Ectodermal cell (in vitro differentiated cells): Measurements from ENCODE around the gene TMEM86B.

Experiments
- H3K27ac ChIP-seq: 2 replicates; pipeline ENCODE4 v1.7.0; 2013; ENCODE audit warnings: mild to moderate bottlenecking, low read depth, low read length; ENCODE audit not compliant: insufficient read depth, poor library complexity, severe bottlenecking
- H3K27me3 ChIP-seq: 2 replicates; pipeline ENCODE4 v1.7.0; 2013; ENCODE audit warnings: mild to moderate bottlenecking, low read length; ENCODE audit not compliant: insufficient read depth, control insufficient read depth, poor library complexity, severe bottlenecking
- H3K36me3 ChIP-seq: one replicate; pipeline ENCODE4 v1.7.0; 2013; ENCODE audit warnings: low read length; ENCODE audit not compliant: control insufficient read depth, insufficient read depth
- H3K4me1 ChIP-seq: one replicate; pipeline ENCODE4 v1.7.0; 2013; ENCODE audit warnings: low read length; ENCODE audit not compliant: control insufficient read depth, insufficient read depth
- H3K4me3 ChIP-seq: 2 replicates; pipeline ENCODE4 v1.7.0; 2013; ENCODE audit warnings: low read depth, low read length, control low read depth; ENCODE audit not compliant: insufficient read depth
- H3K9me3 ChIP-seq: 2 replicates; pipeline ENCODE4 v1.7.0; 2013; ENCODE audit warnings: mild to moderate bottlenecking, low read length, moderate library complexity; ENCODE audit not compliant: control insufficient read depth
- WGBS, 2 experiments: methylation state at CpG; one replicate each; pipeline ENCODE4 v1.1.7; 2013; ENCODE audit warnings: missing lambda C conversion rate in 2 of 2; 5-methylcytosine and 5-hydroxymethylcytosine counted together

TMEM86B gene

DNA sequence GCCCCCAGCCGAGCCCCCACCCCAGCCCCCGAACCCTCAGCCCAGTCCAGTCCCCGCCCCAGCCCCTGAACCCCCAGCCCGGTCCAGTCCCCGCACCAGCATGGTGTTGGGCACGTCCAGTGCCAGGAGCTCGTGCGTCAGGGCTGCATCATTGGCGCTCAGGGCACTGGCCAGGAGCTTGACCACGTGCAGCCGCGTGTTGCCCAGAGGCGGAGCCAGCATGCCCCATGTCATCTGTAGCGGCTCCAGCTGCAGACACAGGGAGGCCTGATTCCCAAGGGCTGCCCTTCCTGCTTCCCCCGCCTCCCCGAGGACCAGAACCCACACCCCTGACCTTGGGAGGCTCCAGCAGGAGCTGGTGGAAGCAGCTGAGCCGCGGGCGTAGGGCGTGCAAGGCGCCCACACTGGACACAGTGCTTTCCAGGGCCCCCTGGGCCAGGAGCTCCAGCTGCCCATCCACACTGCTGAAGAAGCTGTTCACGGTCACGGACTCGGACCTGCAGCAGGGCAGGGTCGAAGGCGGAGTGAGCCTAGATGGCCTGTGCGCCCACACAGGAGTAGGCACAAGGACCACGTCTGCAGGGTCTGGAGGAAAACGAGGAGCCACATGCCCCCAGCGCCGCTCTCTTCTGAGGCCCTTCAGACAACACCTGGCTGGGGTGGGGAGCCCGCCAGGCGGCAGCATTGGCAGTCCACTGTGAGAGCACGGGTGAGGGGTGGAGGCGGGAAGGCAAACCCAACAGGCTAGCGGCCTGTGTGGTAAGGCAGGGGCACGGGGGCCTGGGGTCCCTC, 12.8 kb upstream of the TMEM86B start:
- no peak overlapping the region for H3K4me3 ChIP-seq
- no peaks in the 10 kb centered on the region for H3K4me1 ChIP-seq
- H3K27ac ChIP-seq: no peak overlapping the region
- no peaks in the 10 kb centered on the region for H3K9me3 ChIP-seq
- H3K27me3 ChIP-seq: no peaks in the 10 kb centered on the region
- H3K36me3 ChIP-seq: peaks cover 61% of the 10 kb centered on the region
- WGBS, 2 experiments: 96% methylated on average over 37 of the region's 37 CpGs

DNA sequence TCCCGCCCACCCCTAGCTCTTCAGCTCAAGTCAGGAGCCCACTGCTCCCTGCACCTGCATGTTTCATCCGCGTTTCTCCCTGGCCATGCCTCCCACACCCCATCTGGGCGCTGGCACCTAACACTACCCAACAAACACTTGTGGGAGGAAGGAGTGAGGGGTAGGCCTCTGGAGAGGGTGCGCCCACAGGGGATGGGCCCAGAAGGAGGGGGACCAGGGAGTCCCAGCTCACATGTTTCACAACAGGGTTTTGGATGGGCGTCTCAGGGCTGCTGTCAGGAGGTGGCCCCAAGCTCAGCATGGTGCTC, 12.1 kb upstream of the TMEM86B start:
- WGBS, 2 experiments: 94 to 96% methylated on average over 5 to 6 of the region's 6 CpGs
- peaks cover 64% of the 10 kb centered on the region for H3K36me3 ChIP-seq
- no peak overlapping the region for H3K4me3 ChIP-seq
- H3K27ac ChIP-seq: no peak overlapping the region
- H3K4me1 ChIP-seq: no peaks in the 10 kb centered on the region
- H3K27me3 ChIP-seq: no peaks in the 10 kb centered on the region
- no peaks in the 10 kb centered on the region for H3K9me3 ChIP-seq

DNA sequence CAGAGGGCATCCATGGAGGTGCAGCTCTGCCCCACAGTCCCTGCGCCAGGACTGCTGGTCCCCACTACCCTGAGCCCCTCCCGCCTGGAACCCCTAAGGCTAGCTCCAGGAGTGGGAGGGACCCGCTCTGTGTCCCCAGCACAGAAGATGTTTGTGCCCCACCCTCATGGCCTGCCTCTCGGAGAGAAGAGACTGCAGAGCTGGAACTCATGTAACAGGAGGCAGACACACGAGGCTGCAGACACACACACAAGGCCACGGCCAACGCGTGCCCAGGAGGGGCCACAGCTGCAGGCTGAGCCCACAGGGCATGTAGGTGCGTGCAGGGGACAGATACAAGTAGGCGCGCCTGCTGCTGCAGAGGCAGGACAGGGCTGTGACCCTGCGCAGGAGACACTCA, 10.4 kb upstream of the TMEM86B start:
- Histone ChIP-seq H3K4me1 (no peaks in the 10 kb centered on the region), H3K36me3 (peaks cover 53% of the 10 kb centered on the region), H3K27ac (no peak overlapping the region), H3K9me3 (no peaks in the 10 kb centered on the region), H3K27me3 (no peaks in the 10 kb centered on the region), H3K4me3 (no peak overlapping the region)
- WGBS, 2 experiments: 96% methylated on average over 12 of the region's 12 CpGs

DNA sequence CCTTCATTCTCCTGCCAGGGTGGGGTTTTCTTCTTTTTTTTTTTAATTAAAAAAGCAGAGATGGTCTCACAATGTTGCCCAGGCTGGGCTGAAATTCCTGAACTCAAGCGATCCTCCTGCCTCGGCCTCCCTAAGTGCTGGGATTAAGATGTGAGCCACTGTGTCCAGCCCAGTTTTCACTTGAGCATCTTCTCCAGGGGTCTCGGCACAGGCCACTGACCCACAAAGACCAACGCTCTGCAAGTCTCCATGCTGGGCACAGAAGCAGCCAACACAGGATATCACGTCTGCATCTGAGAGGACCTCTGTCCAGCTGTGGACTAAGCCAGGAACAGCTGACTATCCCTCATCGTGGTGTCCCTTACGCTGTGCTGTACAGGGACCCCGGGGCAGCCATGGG, 9.5 kb upstream of the TMEM86B start:
- no peaks in the 10 kb centered on the region for H3K4me1 ChIP-seq
- H3K4me3 ChIP-seq: no peak overlapping the region
- H3K27me3 ChIP-seq: no peaks in the 10 kb centered on the region
- no peak overlapping the region for H3K27ac ChIP-seq
- H3K9me3 ChIP-seq: no peaks in the 10 kb centered on the region
- 95 to 97% methylated on average over 8 of the region's 8 CpGs for WGBS, 2 experiments
- peaks cover 47% of the 10 kb centered on the region for H3K36me3 ChIP-seq

DNA sequence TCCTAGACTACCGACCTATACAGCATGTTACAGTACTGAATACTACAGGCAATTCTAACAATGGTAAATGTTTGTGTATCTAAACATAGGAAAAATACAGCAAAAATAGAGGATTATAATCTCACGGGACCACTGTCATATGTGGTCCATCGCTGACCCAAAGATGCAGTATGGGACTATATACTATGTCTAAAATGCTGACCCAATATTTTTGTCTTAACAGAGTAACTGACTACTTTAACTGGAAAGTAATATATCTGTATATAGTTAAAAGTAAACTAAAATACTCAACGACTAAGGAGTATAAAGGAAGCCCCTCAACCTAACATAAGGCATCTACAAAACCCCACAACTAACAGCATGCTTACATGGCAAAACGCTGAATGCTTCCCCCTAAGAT, 4.4 kb upstream of the TMEM86B start:
- 89 to 95% methylated on average over 5 of the region's 5 CpGs for WGBS, 2 experiments
- H3K27me3 ChIP-seq: no peaks in the 10 kb centered on the region
- no peaks in the 10 kb centered on the region for H3K4me1 ChIP-seq
- H3K9me3 ChIP-seq: no peaks in the 10 kb centered on the region
- peaks cover 24% of the 10 kb centered on the region for H3K36me3 ChIP-seq
- H3K4me3 ChIP-seq: no peak overlapping the region
- H3K27ac ChIP-seq: no peak overlapping the region

DNA sequence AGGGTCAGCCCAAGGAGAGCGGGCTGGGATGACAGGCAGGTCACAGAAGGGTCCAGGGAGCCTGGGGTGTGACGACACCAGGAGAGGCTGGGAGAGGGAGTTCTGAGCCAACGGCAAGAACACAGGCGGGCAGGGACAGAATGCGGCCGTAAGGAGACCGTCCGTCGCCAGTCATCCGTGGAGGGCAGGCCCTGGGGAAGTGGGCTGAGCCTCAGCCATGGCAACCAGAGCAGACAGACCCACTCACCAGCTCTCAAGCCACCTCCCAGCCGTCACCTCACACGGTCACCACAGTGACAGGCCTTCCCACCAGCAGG, 3.7 kb upstream of the TMEM86B start:
- Histone ChIP-seq H3K27ac (no peak overlapping the region), H3K4me3 (no peak overlapping the region), H3K4me1 (no peaks in the 10 kb centered on the region), H3K27me3 (no peaks in the 10 kb centered on the region), H3K36me3 (peaks cover 23% of the 10 kb centered on the region), H3K9me3 (no peaks in the 10 kb centered on the region)
- 93 to 95% methylated on average over 12 of the region's 12 CpGs for WGBS, 2 experiments

DNA sequence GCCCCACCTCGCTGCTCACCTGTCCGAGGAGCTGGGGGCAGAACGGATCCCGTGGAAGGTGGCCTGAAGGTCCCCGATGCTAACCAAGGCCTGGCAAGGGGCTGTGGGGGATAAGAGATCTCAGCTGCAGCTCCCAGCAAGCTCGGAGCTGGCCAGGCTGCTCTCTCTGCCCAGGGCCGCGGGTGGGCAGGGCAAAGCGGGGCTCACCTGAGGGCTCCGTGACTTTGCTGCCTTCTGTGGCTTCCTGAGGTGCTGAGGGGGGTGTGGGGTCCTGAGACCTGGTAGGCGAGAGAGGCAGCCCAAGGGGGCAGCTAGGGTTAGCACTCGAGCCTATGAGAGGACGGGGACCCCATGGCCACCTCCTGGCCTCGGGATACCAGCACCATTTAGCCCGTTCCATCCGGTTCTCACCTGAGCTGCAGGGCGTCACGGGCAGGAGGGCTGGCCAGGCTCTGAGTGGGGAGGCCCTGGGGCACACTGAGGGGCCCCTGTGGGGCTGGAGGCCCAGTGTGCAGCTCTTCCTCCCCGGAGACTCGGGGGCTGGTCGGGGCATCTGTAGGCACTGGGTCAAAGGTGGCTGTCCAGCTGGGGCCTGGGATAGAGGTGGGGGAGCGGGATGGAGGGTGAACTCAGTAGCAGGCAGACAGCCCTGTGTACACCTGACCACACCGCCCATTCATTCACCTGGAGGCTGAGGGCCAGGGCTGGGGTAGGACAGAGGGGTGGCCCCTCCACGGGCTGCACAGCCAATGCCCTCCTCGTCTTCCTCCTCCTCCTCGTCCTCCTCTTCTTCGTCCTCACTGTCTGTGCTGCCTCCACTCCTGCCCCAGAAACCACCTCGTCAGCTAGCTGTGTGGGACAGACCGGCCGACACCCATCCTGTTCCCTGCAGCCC, 3.1 kb upstream of the TMEM86B start:
- WGBS, 2 experiments: 94 to 95% methylated on average over 30 of the region's 30 CpGs
- H3K27me3 ChIP-seq: no peaks in the 10 kb centered on the region
- H3K4me1 ChIP-seq: no peaks in the 10 kb centered on the region
- H3K27ac ChIP-seq: no peak overlapping the region
- H3K9me3 ChIP-seq: no peaks in the 10 kb centered on the region
- H3K36me3 ChIP-seq: peaks cover 17% of the 10 kb centered on the region
- H3K4me3 ChIP-seq: no peak overlapping the region

DNA sequence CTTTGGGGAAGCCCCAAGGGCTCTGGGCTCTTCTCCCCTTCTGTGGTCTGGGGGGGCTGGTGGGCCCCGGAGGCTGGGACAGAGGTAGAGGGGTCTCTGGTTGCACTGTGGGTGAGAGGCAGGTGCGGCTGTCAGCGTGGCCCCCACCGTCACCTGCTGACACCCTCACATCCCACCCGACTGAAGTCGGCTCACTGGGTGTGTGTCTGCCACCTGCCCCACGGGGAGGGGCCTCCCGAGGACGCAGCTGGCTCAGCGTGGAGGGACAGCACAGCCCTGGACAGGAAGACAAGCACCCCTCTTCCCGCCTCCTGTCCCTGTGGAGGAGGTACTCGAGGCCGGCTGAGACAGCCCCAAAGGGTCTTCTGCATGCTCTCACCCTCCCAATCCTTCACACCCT, 2.2 kb upstream of the TMEM86B start:
- Histone ChIP-seq H3K9me3 (no peaks in the 10 kb centered on the region), H3K27ac (no peak overlapping the region), H3K36me3 (peaks cover 9% of the 10 kb centered on the region), H3K4me1 (no peaks in the 10 kb centered on the region), H3K27me3 (no peaks in the 10 kb centered on the region), H3K4me3 (no peak overlapping the region)
- 96% methylated on average over 12 to 13 of the region's 13 CpGs for WGBS, 2 experiments

DNA sequence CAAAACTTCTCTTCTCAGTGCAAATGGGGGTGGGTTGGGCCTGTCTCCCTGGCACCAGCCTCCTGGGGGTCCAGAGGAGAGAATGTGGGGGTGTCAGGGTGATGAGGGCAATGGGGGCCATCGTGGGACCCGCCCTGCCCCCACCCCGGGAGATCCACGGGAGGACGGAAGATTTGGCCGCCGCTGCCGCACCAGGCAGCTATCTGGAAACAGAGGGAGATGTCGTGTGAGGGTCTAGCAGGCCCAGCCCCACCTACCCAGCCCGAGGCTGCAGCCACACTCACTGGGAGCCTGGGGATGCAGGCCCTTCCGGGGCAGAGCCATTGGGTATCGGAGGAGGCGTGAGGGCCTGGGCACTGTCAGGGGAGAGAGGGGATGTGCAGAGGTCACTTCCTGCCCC, 1.8 kb upstream of the TMEM86B start:
- Histone ChIP-seq H3K4me1 (no peaks in the 10 kb centered on the region), H3K9me3 (no peaks in the 10 kb centered on the region), H3K4me3 (no peak overlapping the region), H3K27ac (no peak overlapping the region), H3K36me3 (peaks cover 8% of the 10 kb centered on the region), H3K27me3 (no peaks in the 10 kb centered on the region)
- WGBS, 2 experiments: 88 to 90% methylated on average over 13 of the region's 13 CpGs

DNA sequence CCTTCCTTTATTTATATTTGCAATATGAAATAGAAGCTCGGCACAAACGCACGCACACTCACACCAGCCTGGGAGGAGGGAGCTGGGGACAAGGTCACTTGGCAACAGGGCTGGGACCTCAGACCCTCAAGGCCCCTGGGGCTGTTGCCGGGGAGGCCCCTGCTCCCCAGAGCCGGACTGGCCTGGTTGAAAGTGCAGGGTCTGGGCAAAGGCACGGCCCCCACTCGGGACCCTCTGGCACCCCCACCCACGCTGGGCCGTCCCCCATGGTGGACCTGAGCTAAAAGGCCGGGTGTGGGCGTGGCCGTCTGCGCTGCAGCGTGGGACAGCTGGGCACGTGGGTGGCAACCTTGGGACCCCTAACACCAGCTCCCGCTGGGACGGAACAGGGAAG, 1.2 kb upstream of the TMEM86B start:
- no peaks in the 10 kb centered on the region for H3K27me3 ChIP-seq
- H3K9me3 ChIP-seq: no peaks in the 10 kb centered on the region
- H3K36me3 ChIP-seq: peaks cover 8% of the 10 kb centered on the region
- no peak overlapping the region for H3K27ac ChIP-seq
- no peak overlapping the region for H3K4me3 ChIP-seq
- no peaks in the 10 kb centered on the region for H3K4me1 ChIP-seq
- WGBS, 2 experiments: 91 to 93% methylated on average over 17 of the region's 17 CpGs
